Chondrocyte (in vitro differentiated cells): ENCODE results near the gene HRH1. TPM values are rescaled to one million over a fixed set of nuclear protein-coding genes. Genes with fewer than 3 reads are reported as not detected.

Source experiments
- DNase-seq: peaks from one replicate; pipeline ENCODE4 v3.0.0; 2021; ENCODE audit warnings: mixed read lengths, low spot score
- H3K27ac Mint-ChIP-seq: one replicate; pipeline ENCODE4 v1.8.0; 2021; ENCODE audit warnings: mild to moderate bottlenecking, moderate library complexity, mixed read lengths; ENCODE audit not compliant: unreplicated experiment
- H3K27me3 Mint-ChIP-seq: 2 replicates; pipeline ENCODE4 v1.8.0; 2021; ENCODE audit warnings: low read depth, mixed read lengths
- H3K36me3 Mint-ChIP-seq: 2 replicates; pipeline ENCODE4 v1.8.0; 2021; ENCODE audit warnings: low read depth, mixed read lengths
- H3K4me1 Mint-ChIP-seq: 2 replicates; pipeline ENCODE4 v1.8.0; 2021; ENCODE audit warnings: low read depth, mild to moderate bottlenecking, mixed read lengths
- H3K4me3 Mint-ChIP-seq: one replicate; pipeline ENCODE4 v1.8.0; 2021; ENCODE audit warnings: mild to moderate bottlenecking, moderate library complexity, mixed read lengths; ENCODE audit not compliant: unreplicated experiment
- H3K9me3 Mint-ChIP-seq: 2 replicates; pipeline ENCODE4 v1.8.0; 2021; ENCODE audit warnings: low read depth, mixed read lengths
- total RNA-seq: library from RNA; stranded (reverse); gene quantifications from 3 replicates; pipeline ENCODE4 v1.2.1, GENCODE V29; 2021
- TF ChIP-seq, protein P1 (sequence below): fragments of 200-600 bp; sonication (generic); IDR thresholded peaks from 2 replicates; pipeline ENCODE4 v1.5.0; 2021; ENCODE audit warnings: antibody characterized with exemption, mild to moderate bottlenecking, moderate library complexity

HRH1 gene
- total RNA-seq, 1 donor from 2014 or later, result 30.1 TPM

DNA sequence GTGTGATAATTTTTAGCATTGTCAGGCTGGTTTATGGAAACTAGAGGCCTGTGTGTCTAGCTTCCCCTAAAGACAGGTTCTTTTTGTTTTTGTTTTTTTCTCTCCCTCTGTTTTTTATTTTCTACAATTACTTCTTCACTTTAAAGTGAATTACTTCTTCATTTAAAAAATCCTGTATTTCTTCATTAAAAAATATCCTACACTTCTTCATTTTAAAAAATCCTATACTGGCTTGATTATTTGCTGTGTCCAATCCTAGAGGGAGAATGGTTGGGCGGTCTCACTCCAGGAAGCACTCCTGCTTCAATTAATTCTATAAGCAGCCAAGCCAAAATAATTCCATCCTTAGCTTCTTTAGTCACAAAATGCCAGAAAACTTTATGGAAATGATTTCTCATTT lies 129.7 kb downstream of the HRH1 start:
- Mint-ChIP-seq H3K9me3 (no peaks in the 10 kb centered on the region), H3K27me3 (no peaks in the 10 kb centered on the region), H3K27ac (no peak overlapping the region), H3K36me3 (peaks cover 2% of the 10 kb centered on the region), H3K4me1 (peaks cover 37% of the 10 kb centered on the region), H3K4me3 (no peak overlapping the region)
- no peak for DNase-seq
- TF ChIP-seq, protein P1, sequence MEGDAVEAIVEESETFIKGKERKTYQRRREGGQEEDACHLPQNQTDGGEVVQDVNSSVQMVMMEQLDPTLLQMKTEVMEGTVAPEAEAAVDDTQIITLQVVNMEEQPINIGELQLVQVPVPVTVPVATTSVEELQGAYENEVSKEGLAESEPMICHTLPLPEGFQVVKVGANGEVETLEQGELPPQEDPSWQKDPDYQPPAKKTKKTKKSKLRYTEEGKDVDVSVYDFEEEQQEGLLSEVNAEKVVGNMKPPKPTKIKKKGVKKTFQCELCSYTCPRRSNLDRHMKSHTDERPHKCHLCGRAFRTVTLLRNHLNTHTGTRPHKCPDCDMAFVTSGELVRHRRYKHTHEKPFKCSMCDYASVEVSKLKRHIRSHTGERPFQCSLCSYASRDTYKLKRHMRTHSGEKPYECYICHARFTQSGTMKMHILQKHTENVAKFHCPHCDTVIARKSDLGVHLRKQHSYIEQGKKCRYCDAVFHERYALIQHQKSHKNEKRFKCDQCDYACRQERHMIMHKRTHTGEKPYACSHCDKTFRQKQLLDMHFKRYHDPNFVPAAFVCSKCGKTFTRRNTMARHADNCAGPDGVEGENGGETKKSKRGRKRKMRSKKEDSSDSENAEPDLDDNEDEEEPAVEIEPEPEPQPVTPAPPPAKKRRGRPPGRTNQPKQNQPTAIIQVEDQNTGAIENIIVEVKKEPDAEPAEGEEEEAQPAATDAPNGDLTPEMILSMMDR, result no peak

DNA sequence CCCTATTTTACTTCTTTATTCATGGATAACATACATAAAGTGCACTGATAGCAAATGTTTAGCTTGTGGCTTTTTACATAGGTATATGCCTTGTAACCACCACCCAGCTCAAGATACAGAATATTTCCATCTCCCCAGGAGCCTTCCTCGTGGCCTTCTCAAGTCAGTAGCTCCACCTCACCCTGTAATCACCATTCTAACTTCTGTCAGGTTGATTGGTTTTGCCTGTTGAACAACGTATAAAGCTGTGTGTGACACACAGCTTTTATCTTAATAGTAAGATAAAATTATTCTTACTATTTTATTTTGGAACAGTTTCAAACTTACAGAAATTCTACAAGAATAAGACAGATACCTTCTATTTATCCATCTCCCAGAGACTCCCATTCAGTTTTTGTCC lies 131.2 kb downstream of the HRH1 start:
- Mint-ChIP-seq H3K9me3 (no peaks in the 10 kb centered on the region), H3K4me1 (peaks cover 52% of the 10 kb centered on the region), H3K36me3 (peaks cover 2% of the 10 kb centered on the region), H3K27ac (no peak overlapping the region), H3K4me3 (no peak overlapping the region), H3K27me3 (no peaks in the 10 kb centered on the region)
- TF ChIP-seq, protein P1, result no peak
- DNase-seq, result no peak

DNA sequence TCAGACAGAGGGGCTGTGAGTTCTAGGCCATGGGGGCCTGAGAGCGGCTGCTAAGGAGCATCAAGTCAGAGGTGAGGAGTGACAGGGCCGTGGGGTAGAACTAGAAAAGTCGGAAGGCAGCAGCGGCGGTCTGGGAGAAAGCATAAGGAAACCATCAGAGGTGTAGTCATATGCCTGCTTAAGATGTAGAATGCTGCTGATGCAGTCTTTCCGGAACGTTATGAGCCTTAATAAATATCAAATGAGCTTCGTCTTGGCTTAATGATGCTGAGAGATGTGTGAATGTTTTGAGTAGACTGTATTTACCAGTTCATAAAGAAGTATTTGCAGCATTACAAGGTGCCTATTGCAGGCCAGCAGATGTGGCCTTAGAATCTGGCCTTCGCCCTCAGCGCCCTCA lies 133.1 kb downstream of the HRH1 start:
- peaks cover 64% of the 10 kb centered on the region for H3K4me1 Mint-ChIP-seq
- H3K4me3 Mint-ChIP-seq, result no peak overlapping the region
- no peaks in the 10 kb centered on the region for H3K36me3 Mint-ChIP-seq
- H3K27me3 Mint-ChIP-seq, result no peaks in the 10 kb centered on the region
- H3K27ac Mint-ChIP-seq, result peak overlapping the region; percentile 96
- TF ChIP-seq, protein P1, result no peak
- no peak for DNase-seq
- no peaks in the 10 kb centered on the region for H3K9me3 Mint-ChIP-seq

DNA sequence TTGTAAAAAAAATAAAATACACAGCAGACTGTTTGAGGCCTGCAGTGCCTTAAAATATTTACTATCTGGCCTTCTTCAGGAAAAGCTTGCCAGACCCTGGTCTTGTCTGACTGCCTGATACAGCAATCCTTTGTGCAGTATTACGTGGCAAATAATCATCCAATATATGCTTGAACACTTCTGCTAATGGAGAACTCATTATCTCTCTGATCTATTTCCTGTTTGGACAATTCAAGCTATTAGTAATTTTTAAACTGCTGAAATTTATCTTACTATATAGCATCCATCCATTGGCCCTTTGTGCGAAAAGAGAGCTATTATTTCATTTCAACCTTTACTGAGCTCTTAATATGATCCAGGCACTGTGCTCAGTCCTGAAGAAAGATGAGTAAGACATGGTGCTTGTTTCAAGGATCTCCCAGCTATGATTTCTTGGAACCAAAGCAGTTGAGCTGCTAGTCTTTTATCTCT lies 133.8 kb downstream of the HRH1 start:
- H3K27me3 Mint-ChIP-seq, result no peaks in the 10 kb centered on the region
- H3K4me3 Mint-ChIP-seq, result no peak overlapping the region
- peak overlapping the region; percentile 96 for H3K27ac Mint-ChIP-seq
- peaks cover 58% of the 10 kb centered on the region for H3K4me1 Mint-ChIP-seq
- no peaks in the 10 kb centered on the region for H3K9me3 Mint-ChIP-seq
- no peak for DNase-seq
- TF ChIP-seq, protein P1, result no peak
- H3K36me3 Mint-ChIP-seq, result peaks cover 2% of the 10 kb centered on the region

DNA sequence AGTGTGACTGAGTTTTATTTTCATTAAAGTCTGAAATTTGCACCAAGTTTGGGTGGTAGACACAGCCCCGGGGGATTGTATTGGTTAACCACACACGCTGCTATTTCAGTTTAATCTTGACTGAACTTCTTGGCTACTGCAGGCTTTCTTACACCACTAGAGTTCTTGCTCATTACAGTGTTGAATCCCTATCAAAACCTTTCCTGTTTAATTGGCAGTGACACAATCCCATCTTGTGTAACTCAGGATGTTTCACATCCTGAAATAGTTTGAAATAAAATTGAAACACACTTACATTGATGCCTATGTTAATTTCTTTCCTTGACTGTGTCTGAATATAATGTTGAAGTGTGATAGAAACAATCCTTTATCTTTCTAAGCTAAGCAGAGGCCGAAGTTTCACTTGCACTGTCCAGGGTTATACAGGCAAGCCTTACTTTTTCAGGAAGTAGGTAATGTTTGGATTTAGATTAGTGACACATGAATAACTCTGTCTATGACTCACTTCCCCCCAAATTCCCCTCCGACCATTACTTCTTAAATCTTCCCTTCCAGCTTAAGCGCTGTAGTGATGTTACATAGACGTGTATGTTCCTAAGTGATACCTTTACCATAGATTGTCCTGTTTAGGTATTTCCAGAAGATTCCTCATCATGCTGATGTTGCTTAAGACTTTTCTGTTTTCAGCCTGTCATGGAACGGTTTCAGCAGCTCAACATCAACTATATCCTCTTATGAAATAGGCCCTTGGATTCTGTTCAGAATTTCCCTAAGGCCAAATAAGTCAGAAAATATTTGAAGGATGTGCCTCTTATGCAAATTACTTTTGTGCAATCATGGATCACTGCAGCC lies 134.7 kb downstream of the HRH1 start:
- Mint-ChIP-seq H3K27me3 (no peaks in the 10 kb centered on the region), H3K9me3 (no peaks in the 10 kb centered on the region), H3K4me3 (peak overlapping the region; percentile 47), H3K36me3 (peaks cover 2% of the 10 kb centered on the region), H3K27ac (peak overlapping the region; percentile 96), H3K4me1 (peaks cover 51% of the 10 kb centered on the region)
- TF ChIP-seq, protein P1, result no peak
- DNase-seq, result no peak
